ENCODE results near the gene PHAF1.
A peak's percentile ranks its signal among the peaks of the same experiment; 100 is the strongest.

PHAF1 gene

DNA sequence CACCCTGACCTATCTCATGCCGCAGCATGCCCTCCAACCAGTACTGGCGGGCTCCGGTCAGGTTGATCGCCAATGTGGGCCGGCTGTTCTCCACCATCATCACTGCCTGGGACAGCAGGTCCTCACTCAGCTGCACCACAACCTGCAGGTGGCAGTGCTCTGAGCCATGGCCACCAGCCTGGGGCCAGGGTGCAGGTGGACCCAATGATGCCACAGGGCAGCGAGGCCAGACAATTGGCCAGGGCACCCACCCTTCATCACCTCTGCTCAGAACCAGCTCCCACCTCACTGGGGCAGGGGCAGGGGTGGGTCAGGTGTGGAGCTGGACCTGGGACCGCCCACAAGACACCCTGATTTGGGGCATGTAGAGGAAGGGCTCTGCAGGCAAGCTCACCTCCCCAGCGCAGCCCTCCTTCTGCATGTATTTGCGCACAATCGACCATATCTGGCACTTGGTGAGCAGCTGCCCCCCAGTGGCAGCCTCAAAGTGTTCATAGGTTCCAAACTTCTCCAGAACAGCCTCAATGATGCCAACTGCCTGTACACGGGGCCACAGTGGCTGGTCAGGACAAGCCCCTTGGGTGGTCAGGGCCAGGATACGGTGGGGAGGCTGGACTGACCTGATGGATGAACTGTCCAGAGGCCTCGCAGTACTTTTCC is 69.8 kb downstream of the PHAF1 start:
- Histone ChIP-seq H3K4me2 (ENCODE audit: low read length) (no peak overlapping the region), H4K20me1 (ENCODE audit: insufficient read depth, low read length) (no peaks in the 10 kb centered on the region)

DNA sequence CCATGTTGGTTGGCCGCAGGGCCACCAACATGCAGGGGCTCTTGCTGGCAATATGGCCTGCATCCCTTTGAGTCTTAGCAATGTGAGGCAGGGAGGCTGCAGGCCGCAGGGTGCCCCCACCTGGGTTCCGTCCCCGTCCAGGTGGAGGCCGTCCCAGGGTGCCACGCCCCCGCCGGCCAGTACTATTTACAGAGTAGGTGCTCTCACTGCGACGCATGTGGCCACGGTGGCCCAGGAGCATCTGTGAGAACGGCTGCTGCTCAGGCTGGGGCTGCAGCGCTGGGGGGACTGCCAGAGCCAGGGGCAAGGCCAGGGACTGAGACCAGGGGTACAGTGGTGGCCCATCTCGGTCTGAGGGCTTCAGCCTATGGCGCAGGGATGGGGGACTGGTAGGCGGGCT is 70.4 kb downstream of the PHAF1 start:
- no peak overlapping the region for H3K4me2 ChIP-seq (ENCODE audit: low read length)
- TF ChIP-seq, protein P1, sequence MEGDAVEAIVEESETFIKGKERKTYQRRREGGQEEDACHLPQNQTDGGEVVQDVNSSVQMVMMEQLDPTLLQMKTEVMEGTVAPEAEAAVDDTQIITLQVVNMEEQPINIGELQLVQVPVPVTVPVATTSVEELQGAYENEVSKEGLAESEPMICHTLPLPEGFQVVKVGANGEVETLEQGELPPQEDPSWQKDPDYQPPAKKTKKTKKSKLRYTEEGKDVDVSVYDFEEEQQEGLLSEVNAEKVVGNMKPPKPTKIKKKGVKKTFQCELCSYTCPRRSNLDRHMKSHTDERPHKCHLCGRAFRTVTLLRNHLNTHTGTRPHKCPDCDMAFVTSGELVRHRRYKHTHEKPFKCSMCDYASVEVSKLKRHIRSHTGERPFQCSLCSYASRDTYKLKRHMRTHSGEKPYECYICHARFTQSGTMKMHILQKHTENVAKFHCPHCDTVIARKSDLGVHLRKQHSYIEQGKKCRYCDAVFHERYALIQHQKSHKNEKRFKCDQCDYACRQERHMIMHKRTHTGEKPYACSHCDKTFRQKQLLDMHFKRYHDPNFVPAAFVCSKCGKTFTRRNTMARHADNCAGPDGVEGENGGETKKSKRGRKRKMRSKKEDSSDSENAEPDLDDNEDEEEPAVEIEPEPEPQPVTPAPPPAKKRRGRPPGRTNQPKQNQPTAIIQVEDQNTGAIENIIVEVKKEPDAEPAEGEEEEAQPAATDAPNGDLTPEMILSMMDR (IDR thresholded peaks at IDR 0.05; ENCODE audit: low read length), result no peak
- TF ChIP-seq EZH2 (IDR thresholded peaks at IDR 0.05; ENCODE audit: borderline replicate concordance, low read length), result no peak
- H3K79me2 ChIP-seq (ENCODE audit: insufficient read depth, low read length), result no peaks in the 10 kb centered on the region
- peaks cover 11% of the 10 kb centered on the region; the same call in 1 of the 2 replicates for H3K27me3 ChIP-seq (ENCODE audit: insufficient read depth, low read length)
- no peaks in the 10 kb centered on the region for H3K9me3 ChIP-seq (ENCODE audit: low read length)
- no peak overlapping the region for H3K9ac ChIP-seq (ENCODE audit: low read length)
- no peak overlapping the region for H3K27ac ChIP-seq (ENCODE audit: low read depth, low read length, poor library complexity, severe bottlenecking)
- no peaks in the 10 kb centered on the region for H3K9me2 ChIP-seq (ENCODE audit: low read depth, low read length)
- no peak overlapping the region for H2AFZ ChIP-seq (ENCODE audit: low read length)
- H3K4me3 ChIP-seq (ENCODE audit: low read depth, low read length, poor library complexity, severe bottlenecking), result no peak overlapping the region
- H4K20me1 ChIP-seq (ENCODE audit: insufficient read depth, low read length), result no peaks in the 10 kb centered on the region
- no peaks in the 10 kb centered on the region for H3K36me3 ChIP-seq (ENCODE audit: insufficient read depth, low read length)
- H3F3A ChIP-seq (ENCODE audit: insufficient read depth, low read length), result no peaks in the 10 kb centered on the region
- H3K4me1 ChIP-seq (ENCODE audit: insufficient read depth, low read length, severe bottlenecking), result peaks cover 26% of the 10 kb centered on the region

More for the DNA sequence above, 69.8 kb downstream of the PHAF1 start:
- H3K36me3 ChIP-seq (ENCODE audit: insufficient read depth, low read length), result no peaks in the 10 kb centered on the region
- no peak overlapping the region for H2AFZ ChIP-seq (ENCODE audit: low read length)
- no peaks in the 10 kb centered on the region for H3K9me2 ChIP-seq (ENCODE audit: low read depth, low read length)
- H3F3A ChIP-seq (ENCODE audit: insufficient read depth, low read length), result no peaks in the 10 kb centered on the region
- no peak overlapping the region for H3K27ac ChIP-seq (ENCODE audit: low read depth, low read length, poor library complexity, severe bottlenecking)
- H3K9me3 ChIP-seq (ENCODE audit: low read length), result no peaks in the 10 kb centered on the region
- H3K4me3 ChIP-seq (ENCODE audit: low read depth, low read length, poor library complexity, severe bottlenecking), result no peak overlapping the region
- TF ChIP-seq, protein P1 (IDR thresholded peaks at IDR 0.05; ENCODE audit: low read length), result peak; percentile 59
- no peak for TF ChIP-seq EZH2 (IDR thresholded peaks at IDR 0.05; ENCODE audit: borderline replicate concordance, low read length)
- H3K27me3 ChIP-seq (ENCODE audit: insufficient read depth, low read length), result peaks cover 11% of the 10 kb centered on the region; the same call in 1 of the 2 replicates
- H3K9ac ChIP-seq (ENCODE audit: low read length), result no peak overlapping the region
- H3K79me2 ChIP-seq (ENCODE audit: insufficient read depth, low read length), result no peaks in the 10 kb centered on the region
- peaks cover 27% of the 10 kb centered on the region for H3K4me1 ChIP-seq (ENCODE audit: insufficient read depth, low read length, severe bottlenecking)

DNA sequence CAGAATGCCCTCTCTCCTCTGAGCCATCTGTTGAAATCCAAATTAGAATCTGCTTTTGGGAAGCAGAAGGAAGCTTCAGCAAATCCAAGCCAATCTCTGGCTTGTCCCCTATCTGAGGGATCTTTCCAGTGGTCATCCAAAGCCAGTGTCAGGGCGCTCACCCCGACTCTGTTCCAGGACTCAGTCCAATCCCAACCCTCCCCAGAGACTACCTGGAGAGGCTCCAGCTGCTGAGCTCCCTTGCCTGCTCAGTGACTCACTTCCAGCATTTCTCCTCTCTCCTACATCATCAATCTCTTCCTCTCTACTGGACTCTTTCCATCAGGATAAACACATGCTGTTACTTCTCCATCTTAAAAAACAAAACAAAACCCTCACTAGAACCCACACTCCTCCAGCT is 71.6 kb downstream of the PHAF1 start:
- H3K36me3 ChIP-seq (ENCODE audit: insufficient read depth, low read length), result no peaks in the 10 kb centered on the region
- H3K27ac ChIP-seq (ENCODE audit: low read depth, low read length, poor library complexity, severe bottlenecking), result no peak overlapping the region
- no peak for TF ChIP-seq EZH2 (IDR thresholded peaks at IDR 0.05; ENCODE audit: borderline replicate concordance, low read length)
- TF ChIP-seq, protein P1 (IDR thresholded peaks at IDR 0.05; ENCODE audit: low read length), result no peak
- H3K4me1 ChIP-seq (ENCODE audit: insufficient read depth, low read length, severe bottlenecking), result peaks cover 26% of the 10 kb centered on the region
- H4K20me1 ChIP-seq (ENCODE audit: insufficient read depth, low read length), result no peaks in the 10 kb centered on the region
- H2AFZ ChIP-seq (ENCODE audit: low read length), result no peak overlapping the region
- H3K9me3 ChIP-seq (ENCODE audit: low read length), result no peaks in the 10 kb centered on the region
- no peaks in the 10 kb centered on the region for H3F3A ChIP-seq (ENCODE audit: insufficient read depth, low read length)
- peaks cover 9% of the 10 kb centered on the region; the same call in 1 of the 2 replicates for H3K27me3 ChIP-seq (ENCODE audit: insufficient read depth, low read length)
- no peaks in the 10 kb centered on the region for H3K79me2 ChIP-seq (ENCODE audit: insufficient read depth, low read length)
- no peak overlapping the region for H3K4me3 ChIP-seq (ENCODE audit: low read depth, low read length, poor library complexity, severe bottlenecking)
- H3K9me2 ChIP-seq (ENCODE audit: low read depth, low read length), result no peaks in the 10 kb centered on the region
- no peak overlapping the region for H3K9ac ChIP-seq (ENCODE audit: low read length)
- H3K4me2 ChIP-seq (ENCODE audit: low read length), result no peak overlapping the region
